Activated naive CD8-positive, alpha-beta T cell treated with anti-CD3 and anti-CD28 coated beads for 36 hours (primary cell): Measurements from ENCODE around the gene CHRND. TPM values are rescaled to one million over a fixed set of nuclear protein-coding genes. Genes with fewer than 3 reads are reported as not detected.
"Not testable (repeated sequence)": the region's sequence is repeated elsewhere in the genome, so short reads cannot be mapped to it uniquely, and the experiment has no call there.

Experiments
- DNase-seq: peaks from one replicate; pipeline ENCODE4 v3.0.0; 2021
- H3K27ac Mint-ChIP-seq: one replicate; pipeline ENCODE4 v1.8.0; 2022; ENCODE audit warnings: mild to moderate bottlenecking, moderate library complexity, mixed read lengths
- H3K27me3 Mint-ChIP-seq: one replicate; pipeline ENCODE4 v1.8.0; 2022; ENCODE audit warnings: mild to moderate bottlenecking, mixed read lengths
- H3K36me3 Mint-ChIP-seq: one replicate; pipeline ENCODE4 v1.8.0; 2021; ENCODE audit warnings: mild to moderate bottlenecking, mixed read lengths
- H3K4me1 Mint-ChIP-seq: one replicate; pipeline ENCODE4 v1.8.0; 2021; ENCODE audit warnings: mixed read lengths
- H3K4me3 Mint-ChIP-seq: one replicate; pipeline ENCODE4 v1.8.0; 2022; ENCODE audit warnings: mild to moderate bottlenecking, moderate library complexity, mixed read lengths
- H3K9me3 Mint-ChIP-seq: one replicate; pipeline ENCODE4 v1.8.0; 2022; ENCODE audit warnings: mixed read lengths
- total RNA-seq, 2 experiments: library from RNA; stranded (reverse); gene quantifications; one replicate each; pipeline ENCODE4 v1.2.3, GENCODE V29; 2021

Gene CHRND
- total RNA-seq, 2 experiments from 2014 or later = not detected

GRCh38 chr2:232524771-232525170 is 1.2 kb upstream of the CHRND start:
- DNase-seq = no peak
- Mint-ChIP-seq H3K27me3 (peaks cover 43% of the 10 kb centered on the region), H3K27ac (no peak overlapping the region), H3K4me3 (no peak overlapping the region), H3K36me3 (no peaks in the 10 kb centered on the region), H3K9me3 (no peaks in the 10 kb centered on the region), H3K4me1 (peaks cover 9% of the 10 kb centered on the region)

- DNase-seq = no peak
- H3K4me3 Mint-ChIP-seq = no peak overlapping the region
- H3K36me3 Mint-ChIP-seq = no peaks in the 10 kb centered on the region
- peaks cover 41% of the 10 kb centered on the region for H3K27me3 Mint-ChIP-seq
- no peaks in the 10 kb centered on the region for H3K9me3 Mint-ChIP-seq
- H3K4me1 Mint-ChIP-seq = peaks cover 9% of the 10 kb centered on the region
- H3K27ac Mint-ChIP-seq = no peak overlapping the region
These were observed 761 bp upstream of the CHRND start for GRCh38 chr2:232525199-232525598.

GRCh38 chr2:232526372-232526941 is 497 bp downstream of the CHRND start:
- DNase-seq = no peak
- Mint-ChIP-seq H3K27ac (no peak overlapping the region), H3K4me3 (no peak overlapping the region), H3K4me1 (peaks cover 9% of the 10 kb centered on the region), H3K36me3 (no peaks in the 10 kb centered on the region), H3K27me3 (peaks cover 37% of the 10 kb centered on the region), H3K9me3 (no peaks in the 10 kb centered on the region)

- H3K4me1 Mint-ChIP-seq = peaks cover 7% of the 10 kb centered on the region
These were observed 2.0 kb downstream of the CHRND start for GRCh38 chr2:232527905-232528470.

GRCh38 chr2:232528746-232529460 is 2.9 kb downstream of the CHRND start:
- no peaks in the 10 kb centered on the region for H3K36me3 Mint-ChIP-seq
- peaks cover 7% of the 10 kb centered on the region for H3K4me1 Mint-ChIP-seq
- DNase-seq = no peak
- no peak overlapping the region for H3K27ac Mint-ChIP-seq
- no peak overlapping the region for H3K4me3 Mint-ChIP-seq
- no peaks in the 10 kb centered on the region for H3K9me3 Mint-ChIP-seq
- H3K27me3 Mint-ChIP-seq = peaks cover 25% of the 10 kb centered on the region

More at GRCh38 chr2:232527905-232528470, 2.0 kb downstream of the CHRND start:
- no peaks in the 10 kb centered on the region for H3K9me3 Mint-ChIP-seq
- no peak overlapping the region for H3K27ac Mint-ChIP-seq
- no peaks in the 10 kb centered on the region for H3K36me3 Mint-ChIP-seq
- H3K27me3 Mint-ChIP-seq = peaks cover 30% of the 10 kb centered on the region
- H3K4me3 Mint-ChIP-seq = no peak overlapping the region
- DNase-seq = no peak

- peaks cover 16% of the 10 kb centered on the region for H3K27me3 Mint-ChIP-seq
- no peak overlapping the region for H3K4me3 Mint-ChIP-seq
- no peaks in the 10 kb centered on the region for H3K36me3 Mint-ChIP-seq
- no peak overlapping the region for H3K27ac Mint-ChIP-seq
- H3K4me1 Mint-ChIP-seq = peaks cover 7% of the 10 kb centered on the region
- no peak for DNase-seq
- no peaks in the 10 kb centered on the region for H3K9me3 Mint-ChIP-seq
These were observed 4.0 kb downstream of the CHRND start for GRCh38 chr2:232529806-232530547.

- no peak overlapping the region for H3K27ac Mint-ChIP-seq
- no peak for DNase-seq
- peaks cover 7% of the 10 kb centered on the region for H3K4me1 Mint-ChIP-seq
- H3K27me3 Mint-ChIP-seq = peaks cover 15% of the 10 kb centered on the region
- H3K4me3 Mint-ChIP-seq = no peak overlapping the region
- no peaks in the 10 kb centered on the region for H3K9me3 Mint-ChIP-seq
- H3K36me3 Mint-ChIP-seq = no peaks in the 10 kb centered on the region
These were observed 4.8 kb downstream of the CHRND start for GRCh38 chr2:232530626-232531260.

GRCh38 chr2:232532419-232532818 is 6.5 kb downstream of the CHRND start:
- no peak for DNase-seq
- peaks cover 7% of the 10 kb centered on the region for H3K4me1 Mint-ChIP-seq
- H3K9me3 Mint-ChIP-seq = no peaks in the 10 kb centered on the region
- no peak overlapping the region for H3K4me3 Mint-ChIP-seq
- H3K27me3 Mint-ChIP-seq = peaks cover 6% of the 10 kb centered on the region
- no peaks in the 10 kb centered on the region for H3K36me3 Mint-ChIP-seq
- no peak overlapping the region for H3K27ac Mint-ChIP-seq

- H3K36me3 Mint-ChIP-seq, H3K27ac Mint-ChIP-seq, H3K9me3 Mint-ChIP-seq, H3K27me3 Mint-ChIP-seq, DNase-seq, H3K4me1 Mint-ChIP-seq, H3K4me3 Mint-ChIP-seq: not testable (repeated sequence)
These were observed 6.9 kb downstream of the CHRND start for GRCh38 chr2:232532821-232533220.

- H3K36me3 Mint-ChIP-seq = no peaks in the 10 kb centered on the region
- H3K27me3 Mint-ChIP-seq = peaks cover 12% of the 10 kb centered on the region
- DNase-seq = no peak
- no peaks in the 10 kb centered on the region for H3K9me3 Mint-ChIP-seq
- no peak overlapping the region for H3K27ac Mint-ChIP-seq
- no peak overlapping the region for H3K4me3 Mint-ChIP-seq
- H3K4me1 Mint-ChIP-seq = peaks cover 8% of the 10 kb centered on the region
These were observed 8.2 kb downstream of the CHRND start for GRCh38 chr2:232533944-232534710.

- peaks cover 12% of the 10 kb centered on the region for H3K27me3 Mint-ChIP-seq
- H3K4me1 Mint-ChIP-seq = peaks cover 8% of the 10 kb centered on the region
- no peaks in the 10 kb centered on the region for H3K9me3 Mint-ChIP-seq
- no peak overlapping the region for H3K27ac Mint-ChIP-seq
- no peak overlapping the region for H3K4me3 Mint-ChIP-seq
- DNase-seq = no peak
- no peaks in the 10 kb centered on the region for H3K36me3 Mint-ChIP-seq
These were observed 9.1 kb downstream of the CHRND start for GRCh38 chr2:232534940-232535651.

GRCh38 chr2:232535761-232536530 is 10.0 kb downstream of the CHRND start:
- H3K4me3 Mint-ChIP-seq = no peak overlapping the region
- peaks cover 6% of the 10 kb centered on the region for H3K27me3 Mint-ChIP-seq
- peaks cover 8% of the 10 kb centered on the region for H3K4me1 Mint-ChIP-seq
- DNase-seq = no peak
- H3K9me3 Mint-ChIP-seq = no peaks in the 10 kb centered on the region
- H3K36me3 Mint-ChIP-seq = no peaks in the 10 kb centered on the region
- H3K27ac Mint-ChIP-seq = no peak overlapping the region

- Mint-ChIP-seq H3K36me3 (no peaks in the 10 kb centered on the region), H3K27ac (no peak overlapping the region), H3K4me1 (peaks cover 8% of the 10 kb centered on the region), H3K27me3 (peaks cover 6% of the 10 kb centered on the region), H3K9me3 (no peaks in the 10 kb centered on the region), H3K4me3 (no peak overlapping the region)
- DNase-seq = no peak
These were observed 11.1 kb downstream of the CHRND start for GRCh38 chr2:232537079-232537478.
